GM12874 (cell line): ENCODE measurements around the gene OTULINL.

Experiments used
- TF ChIP-seq, protein P1 (sequence below): IDR thresholded peaks from 2 replicates; pipeline ENCODE4 v1.5.1; 2011; ENCODE audit warnings: low read depth, mild to moderate bottlenecking, control low read depth, low read length, moderate library complexity; ENCODE audit not compliant: insufficient read depth

OTULINL gene

DNA sequence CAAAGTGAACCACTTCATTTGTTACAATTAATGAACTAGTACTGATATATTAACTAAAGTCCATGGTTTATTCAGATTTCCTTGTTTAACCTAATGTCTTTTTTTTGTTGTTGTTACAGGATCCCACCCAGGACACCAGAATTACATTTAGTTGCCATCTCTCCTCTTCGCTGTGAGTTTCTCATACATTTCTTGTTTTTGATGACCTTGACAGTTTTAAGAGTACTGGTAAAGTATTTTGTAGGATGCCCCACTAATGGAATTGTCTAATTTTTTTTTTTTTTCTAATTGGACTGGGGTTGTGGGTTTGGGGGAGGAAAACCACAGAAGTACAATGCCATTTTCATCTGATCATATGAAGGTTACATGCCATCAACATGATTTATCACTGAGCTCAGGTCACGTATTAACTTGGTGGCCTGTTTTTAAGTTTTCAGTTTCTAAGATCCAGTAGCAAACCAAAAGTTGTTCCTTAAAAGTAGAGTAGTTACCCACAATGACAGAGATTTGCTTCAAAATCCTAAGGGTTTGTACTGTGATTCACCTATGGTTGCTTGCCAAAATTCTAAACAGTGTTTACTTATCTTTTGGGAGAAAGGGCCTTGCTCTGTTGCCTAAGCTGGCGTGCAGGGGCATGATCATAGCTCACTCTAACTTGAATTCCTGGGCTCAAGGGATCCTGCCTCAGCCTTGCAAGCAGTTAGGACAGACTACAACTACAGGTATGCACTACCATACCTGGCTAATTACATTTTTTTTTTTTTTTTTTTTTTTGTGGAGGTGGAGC lies 78.4 kb downstream of the OTULINL start:
- TF ChIP-seq, protein P1, sequence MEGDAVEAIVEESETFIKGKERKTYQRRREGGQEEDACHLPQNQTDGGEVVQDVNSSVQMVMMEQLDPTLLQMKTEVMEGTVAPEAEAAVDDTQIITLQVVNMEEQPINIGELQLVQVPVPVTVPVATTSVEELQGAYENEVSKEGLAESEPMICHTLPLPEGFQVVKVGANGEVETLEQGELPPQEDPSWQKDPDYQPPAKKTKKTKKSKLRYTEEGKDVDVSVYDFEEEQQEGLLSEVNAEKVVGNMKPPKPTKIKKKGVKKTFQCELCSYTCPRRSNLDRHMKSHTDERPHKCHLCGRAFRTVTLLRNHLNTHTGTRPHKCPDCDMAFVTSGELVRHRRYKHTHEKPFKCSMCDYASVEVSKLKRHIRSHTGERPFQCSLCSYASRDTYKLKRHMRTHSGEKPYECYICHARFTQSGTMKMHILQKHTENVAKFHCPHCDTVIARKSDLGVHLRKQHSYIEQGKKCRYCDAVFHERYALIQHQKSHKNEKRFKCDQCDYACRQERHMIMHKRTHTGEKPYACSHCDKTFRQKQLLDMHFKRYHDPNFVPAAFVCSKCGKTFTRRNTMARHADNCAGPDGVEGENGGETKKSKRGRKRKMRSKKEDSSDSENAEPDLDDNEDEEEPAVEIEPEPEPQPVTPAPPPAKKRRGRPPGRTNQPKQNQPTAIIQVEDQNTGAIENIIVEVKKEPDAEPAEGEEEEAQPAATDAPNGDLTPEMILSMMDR, result no peak

- TF ChIP-seq, protein P1, result no peak
Observed at GRCh38 chr5:14660833-14661232, 79.2 kb downstream of the OTULINL start.
